Measurements from ENCODE around the gene TEX13A. TPM values are rescaled to one million over a fixed set of nuclear protein-coding genes. Genes with fewer than 3 reads are reported as not detected.
"Not testable (repeated sequence)": the region's sequence is repeated elsewhere in the genome, so short reads cannot be mapped to it uniquely, and the experiment has no call there.

Gene TEX13A, protein sequence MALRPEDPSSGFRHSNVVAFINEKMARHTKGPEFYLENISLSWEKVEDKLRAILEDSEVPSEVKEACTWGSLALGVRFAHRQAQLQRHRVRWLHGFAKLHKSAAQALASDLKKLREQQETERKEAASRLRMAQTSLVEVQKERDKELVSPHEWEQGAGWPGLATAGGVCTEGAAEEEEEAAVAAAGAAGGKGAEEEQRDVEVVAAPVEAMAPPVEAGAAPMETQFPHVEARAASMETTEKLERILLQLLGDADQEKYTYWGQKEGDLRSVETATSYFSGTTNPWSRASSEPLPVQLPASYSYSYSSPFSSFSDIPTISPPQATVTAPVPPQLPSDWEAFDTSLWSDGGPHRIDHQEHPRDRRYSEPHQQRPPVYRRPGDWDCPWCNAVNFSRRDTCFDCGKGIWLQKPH
- not detected for polyA plus RNA-seq (ENCODE audit: insufficient read length)

DNA sequence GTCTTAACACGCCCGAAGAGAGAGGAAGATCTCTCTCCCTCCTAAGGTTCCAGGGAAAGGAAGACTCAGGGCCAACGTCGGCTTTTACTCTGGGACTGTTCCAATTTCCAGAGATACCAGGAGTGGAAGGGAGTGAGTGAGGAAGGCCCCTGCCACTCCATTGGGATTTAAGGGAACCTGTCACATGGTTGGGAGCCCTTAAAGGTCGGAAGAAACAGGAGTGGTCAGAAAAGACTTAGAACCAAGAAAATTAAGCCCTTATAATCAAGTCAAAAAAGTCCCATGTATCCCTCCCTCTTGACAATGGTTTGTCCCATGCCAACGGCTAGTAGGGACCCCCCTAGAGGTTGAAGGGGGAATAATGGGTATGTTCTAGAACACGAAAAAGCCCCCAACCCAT is at the start of gene TEX13A:
TEX13A (minus strand) TSS at position 59 of the 400 bp plus-strand sequence. CDS start 297 bp downstream, outside the sequence.
- no peak for DNase-seq (ENCODE audit: low read depth)

DNA sequence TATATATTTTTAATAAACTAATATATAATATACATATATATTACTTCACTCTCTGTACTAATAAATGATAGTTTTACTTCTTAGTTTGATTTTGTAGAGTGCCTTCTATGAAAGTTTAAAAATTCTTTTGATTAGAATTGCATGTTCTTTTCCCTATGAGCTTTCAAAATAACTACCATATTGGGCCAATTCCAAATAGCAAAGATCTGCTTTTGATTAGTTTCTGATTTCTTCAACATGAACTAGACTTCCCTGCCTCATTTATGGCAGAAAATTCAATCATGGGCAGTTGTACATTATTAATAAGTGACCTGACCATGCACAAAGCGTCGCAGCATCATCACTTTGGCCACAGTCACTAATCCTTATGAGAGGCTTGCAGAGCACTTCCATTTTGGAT is 48.9 kb upstream of the TEX13A start:
- DNase-seq (ENCODE audit: low read depth), result no peak

DNA sequence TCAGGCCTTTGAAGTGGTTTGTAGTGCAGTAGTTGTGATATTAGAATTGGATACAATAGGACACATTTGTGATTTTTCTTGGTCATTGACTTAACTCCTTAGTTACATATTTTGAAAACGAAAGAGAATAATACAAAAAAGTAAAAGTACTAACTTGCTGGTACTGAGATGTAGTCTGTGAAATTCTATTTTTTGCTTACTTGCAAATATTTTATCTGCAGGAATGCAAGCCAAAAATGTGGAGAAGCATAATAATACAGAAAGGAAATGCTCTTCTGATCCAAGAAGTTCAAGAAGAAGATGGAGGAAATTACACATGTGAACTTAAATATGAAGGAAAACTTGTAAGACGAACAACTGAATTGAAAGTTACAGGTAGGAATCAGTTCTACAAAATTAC is 46.7 kb upstream of the TEX13A start:
- DNase-seq (ENCODE audit: low read depth), result no peak

DNA sequence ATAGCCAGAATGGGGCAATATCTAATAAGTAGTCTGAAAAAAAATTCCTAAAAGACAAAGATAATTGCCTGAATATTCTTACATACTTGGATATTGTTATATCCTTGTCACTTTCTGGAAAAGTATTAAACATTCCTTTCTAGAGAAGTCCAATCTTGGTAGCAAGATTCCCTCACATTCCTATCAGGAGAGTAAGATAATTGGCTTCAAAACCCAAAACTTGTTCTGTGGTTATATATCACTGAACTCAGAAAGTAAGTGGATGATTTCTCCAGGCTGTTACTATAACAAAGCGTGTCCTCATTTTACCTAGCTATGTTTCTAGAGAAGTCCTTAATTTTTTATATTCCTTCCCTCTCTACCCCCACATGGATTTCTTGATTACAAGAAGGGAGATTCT is 46.0 kb upstream of the TEX13A start:
- no peak for DNase-seq (ENCODE audit: low read depth)

DNA sequence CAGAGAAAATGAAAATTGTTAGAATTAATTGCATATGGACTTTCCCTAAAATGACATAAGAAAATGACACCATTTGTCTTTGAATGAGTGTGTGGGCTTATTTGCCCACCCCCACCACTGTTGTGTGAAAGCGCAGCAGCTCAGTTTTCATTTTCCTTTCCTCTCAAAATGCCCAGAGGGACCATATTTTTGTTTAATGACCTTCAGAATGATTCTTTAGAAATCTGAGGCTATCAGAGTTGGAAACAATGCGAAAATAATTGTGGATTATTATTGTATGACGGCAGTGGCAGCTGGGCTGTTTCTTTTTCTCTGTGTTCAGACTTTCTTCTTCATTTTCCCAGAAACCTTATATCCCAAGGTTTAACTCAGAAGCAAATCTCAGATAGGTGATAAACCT is 44.6 kb upstream of the TEX13A start:
- DNase-seq (ENCODE audit: low read depth), result peak; percentile 35

DNA sequence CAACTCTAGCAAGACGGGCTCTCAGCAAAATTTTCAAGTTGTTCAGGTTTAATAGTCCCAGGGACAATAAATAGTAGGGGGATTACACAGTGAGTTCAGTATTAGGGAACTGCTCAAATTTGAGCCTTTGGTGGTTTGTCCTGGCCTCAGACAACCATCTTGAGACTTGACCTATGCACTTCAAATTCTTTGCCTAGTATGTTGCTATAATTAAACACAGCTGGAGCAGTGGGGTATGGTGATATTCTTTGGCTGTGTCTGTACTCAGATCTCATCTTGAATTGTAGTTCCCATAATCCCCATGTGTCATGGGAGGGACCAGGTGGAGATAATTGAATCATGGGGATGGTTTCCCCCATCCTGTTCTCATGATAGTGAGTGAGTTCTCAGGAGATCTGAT is 43.3 kb upstream of the TEX13A start:
- DNase-seq (ENCODE audit: low read depth), result no peak

DNA sequence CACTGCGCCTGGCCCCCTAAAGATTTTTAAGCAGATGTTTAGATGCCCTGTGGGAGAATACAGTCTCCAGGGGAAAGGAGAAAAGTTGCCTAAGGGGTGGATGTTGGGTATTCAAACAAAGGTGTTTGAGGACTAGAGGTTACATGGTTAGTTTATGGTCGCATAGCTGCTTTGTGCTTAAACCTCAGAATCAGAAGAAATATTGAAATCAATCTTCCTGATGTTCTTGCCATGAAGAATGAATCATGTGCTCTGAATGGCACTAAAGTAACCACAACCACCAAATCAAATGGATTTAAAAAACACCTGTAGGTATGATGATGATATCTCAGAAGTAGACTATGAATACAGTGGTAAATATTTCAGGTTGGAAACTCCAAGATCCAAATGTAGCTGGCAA is 42.7 kb upstream of the TEX13A start:
- DNase-seq (ENCODE audit: low read depth), result no peak

DNA sequence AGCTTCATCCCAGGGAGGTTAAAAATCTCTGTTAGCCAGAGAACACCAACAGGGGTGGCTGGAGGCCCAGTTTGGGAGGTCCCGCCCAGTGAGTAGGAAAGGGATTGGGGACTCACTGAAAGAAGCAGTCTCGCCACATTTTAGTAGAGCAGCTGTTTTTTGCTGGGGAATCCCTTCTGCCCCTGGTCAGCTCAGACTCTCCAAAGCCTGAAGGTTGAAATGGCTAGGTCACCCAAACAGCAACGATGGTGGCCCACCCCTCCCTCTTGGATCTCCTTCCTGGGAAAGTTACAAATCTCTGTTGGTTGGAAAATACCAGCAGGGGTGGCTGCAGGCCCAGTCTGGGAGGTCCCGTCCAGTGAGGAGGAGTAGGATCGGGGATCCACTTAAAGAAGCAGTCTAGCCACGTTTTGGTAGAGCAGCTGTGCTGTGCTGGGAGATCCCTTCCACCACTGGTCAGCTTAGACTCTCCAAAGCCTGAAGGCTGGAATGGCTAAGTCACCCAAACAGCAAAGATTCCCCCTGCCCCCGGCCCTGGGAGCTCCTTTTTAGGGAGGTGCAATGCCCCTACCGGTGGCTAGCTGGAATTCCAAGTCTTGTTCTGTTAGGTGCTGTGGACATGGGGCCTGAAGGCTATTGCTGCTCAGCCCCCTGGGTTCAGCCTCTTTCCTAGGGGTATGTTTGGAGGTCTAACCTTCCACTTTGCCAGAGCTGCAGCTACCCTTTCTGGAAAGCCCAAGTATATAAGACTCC is 40.0 kb upstream of the TEX13A start:
- no peak for DNase-seq (ENCODE audit: low read depth)

DNA sequence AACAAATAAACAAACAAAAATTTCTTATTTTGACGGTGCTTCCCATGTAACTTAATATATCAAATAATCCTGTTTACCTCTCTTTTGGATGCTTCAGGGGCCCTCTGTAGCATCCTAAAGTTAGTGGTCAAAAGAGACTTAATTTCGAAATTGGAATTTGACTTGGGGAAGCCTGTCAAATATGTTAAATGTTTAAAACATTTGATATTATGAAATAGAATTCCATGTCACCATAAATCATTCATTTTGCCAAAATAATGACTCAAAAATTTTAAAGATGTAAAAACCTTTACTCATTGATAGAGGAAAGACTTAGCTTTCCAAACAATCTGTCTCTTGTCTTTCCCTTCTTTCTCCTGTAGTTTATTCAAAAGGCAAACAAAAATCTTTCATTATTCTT is 20.6 kb upstream of the TEX13A start:
- no peak for DNase-seq (ENCODE audit: low read depth)

DNA sequence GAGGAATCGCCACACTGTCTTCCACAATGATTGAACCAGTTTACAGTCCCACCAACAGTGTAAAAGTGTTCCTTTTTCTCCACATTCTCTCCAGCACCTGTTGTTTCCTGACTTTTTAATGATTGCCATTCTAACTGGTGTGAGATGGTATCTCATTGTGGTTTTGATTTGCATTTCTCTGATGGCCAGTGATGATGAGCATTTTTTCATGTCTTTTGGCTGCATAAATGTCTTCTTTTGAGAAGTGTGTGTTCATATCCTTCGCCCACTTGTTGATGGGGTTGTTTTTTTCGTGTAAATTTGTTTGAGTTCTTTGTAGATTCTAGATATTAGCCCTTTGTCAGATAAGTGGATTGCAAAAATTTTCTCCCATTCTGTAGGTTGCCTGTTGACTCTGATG is 16.9 kb upstream of the TEX13A start:
- DNase-seq (ENCODE audit: low read depth), result not testable (repeated sequence)

DNA sequence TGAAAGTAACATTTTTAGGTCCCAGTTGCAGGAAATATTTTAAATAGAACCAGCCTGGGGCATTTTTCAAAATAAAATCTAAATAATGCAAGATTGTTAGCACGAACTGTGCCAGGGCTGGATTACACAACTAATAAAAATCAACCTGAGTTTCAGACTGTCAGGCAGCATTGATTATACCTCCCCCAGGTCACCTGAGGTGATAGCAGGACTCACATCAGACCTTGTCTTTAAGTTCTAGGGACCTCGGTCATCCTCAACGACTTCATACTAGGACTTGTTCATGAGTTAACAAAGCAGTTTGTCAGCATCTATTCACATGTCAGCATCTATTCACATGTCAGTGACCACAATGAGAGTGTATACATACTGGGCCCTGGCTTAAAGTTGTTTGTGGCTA is 8.7 kb upstream of the TEX13A start:
- DNase-seq (ENCODE audit: low read depth), result no peak

DNA sequence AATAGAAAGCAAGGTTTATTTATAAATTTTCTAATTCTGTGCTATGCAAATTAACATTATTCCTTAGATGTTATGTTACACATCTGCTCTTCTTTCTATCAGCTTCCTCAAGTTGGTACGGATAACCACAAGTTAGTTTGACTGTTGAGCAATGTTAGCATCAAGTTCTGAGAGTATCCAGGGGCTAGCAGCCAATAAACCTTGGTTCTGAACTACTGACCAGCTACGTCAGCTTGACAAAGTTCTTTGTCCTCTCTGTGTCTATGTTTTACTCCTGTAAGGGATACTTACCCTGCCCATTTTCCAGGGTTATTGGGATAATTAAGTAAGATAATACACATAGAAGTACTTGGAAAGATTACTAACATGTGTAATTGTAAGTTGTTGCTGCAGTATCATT is 8.1 kb upstream of the TEX13A start:
- no peak for DNase-seq (ENCODE audit: low read depth)

DNA sequence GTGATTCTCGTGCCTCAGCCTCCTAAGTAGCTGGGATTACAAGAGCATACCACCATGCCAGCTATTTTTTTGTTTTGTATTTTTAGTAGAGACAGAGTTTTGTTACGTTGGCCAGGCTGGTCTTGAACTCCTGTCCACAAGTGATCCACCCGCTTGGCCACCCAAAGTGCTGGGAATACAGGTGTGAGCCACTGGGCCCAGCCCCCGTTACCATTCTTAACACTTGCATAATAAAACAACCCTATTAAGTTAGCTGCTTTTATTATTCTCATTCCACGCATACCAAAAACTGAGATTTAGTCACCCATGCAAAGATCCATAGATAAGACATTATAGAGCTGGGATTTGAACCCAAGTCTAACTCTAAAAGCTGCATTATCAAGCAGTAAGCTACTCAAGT is 6.0 kb upstream of the TEX13A start:
- DNase-seq (ENCODE audit: low read depth), result no peak

DNA sequence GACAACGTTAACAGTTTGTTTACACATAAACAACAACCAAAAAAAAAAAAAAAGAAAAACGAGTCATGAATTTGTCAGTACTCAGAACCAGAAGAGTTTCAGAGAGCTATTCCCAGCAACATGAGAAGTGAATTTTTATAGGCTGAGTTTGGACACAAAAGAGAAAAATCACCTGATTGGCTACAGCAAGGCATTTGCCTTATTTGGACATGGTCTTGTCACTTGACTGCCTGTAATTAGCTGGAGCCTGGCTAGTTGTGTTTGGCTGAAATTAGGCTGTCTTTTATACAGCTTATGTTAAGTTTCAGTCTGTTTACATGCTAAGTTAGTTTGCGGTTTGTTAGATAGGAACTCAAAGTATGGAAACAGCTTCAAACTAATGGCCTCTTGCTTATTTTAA is 880 bp upstream of the TEX13A start:
- DNase-seq (ENCODE audit: low read depth), result no peak

DNA sequence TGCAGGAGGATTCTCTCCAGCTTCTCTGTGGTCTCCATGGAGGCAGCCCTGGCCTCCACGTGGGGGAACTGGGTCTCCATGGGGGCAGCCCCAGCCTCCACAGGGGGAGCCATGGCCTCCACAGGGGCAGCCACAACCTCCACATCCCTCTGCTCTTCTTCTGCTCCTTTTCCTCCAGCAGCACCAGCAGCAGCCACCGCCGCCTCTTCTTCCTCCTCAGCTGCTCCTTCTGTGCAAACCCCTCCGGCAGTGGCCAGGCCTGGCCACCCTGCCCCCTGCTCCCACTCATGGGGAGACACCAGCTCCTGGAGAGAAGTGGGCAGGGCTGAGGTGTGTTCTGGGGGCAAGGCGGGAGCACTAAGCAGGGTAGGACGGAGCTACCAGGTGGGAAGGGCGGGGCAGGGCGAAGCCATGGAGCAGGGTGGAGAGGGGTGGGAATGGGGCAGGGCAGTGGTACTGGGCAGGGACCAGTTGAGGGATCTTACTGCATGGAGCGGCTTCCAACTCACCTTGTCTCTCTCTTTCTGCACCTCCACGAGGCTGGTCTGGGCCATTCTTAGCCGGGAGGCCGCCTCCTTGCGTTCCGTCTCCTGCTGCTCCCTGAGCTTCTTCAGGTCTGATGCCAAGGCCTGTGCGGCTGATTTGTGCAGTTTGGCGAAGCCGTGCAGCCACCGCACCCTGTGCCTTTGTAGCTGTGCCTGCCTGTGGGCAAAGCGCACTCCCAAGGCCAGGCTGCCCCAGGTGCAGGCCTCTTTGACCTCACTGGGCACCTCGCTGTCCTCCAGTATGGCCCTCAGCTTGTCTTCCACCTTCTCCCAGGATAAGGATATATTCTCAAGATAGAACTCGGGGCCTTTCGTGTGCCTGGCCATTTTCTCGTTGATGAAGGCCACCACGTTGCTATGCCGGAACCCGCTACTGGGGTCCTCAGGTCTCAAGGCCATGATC is 766 bp downstream of the TEX13A start:
- no peak for DNase-seq (ENCODE audit: low read depth)

DNA sequence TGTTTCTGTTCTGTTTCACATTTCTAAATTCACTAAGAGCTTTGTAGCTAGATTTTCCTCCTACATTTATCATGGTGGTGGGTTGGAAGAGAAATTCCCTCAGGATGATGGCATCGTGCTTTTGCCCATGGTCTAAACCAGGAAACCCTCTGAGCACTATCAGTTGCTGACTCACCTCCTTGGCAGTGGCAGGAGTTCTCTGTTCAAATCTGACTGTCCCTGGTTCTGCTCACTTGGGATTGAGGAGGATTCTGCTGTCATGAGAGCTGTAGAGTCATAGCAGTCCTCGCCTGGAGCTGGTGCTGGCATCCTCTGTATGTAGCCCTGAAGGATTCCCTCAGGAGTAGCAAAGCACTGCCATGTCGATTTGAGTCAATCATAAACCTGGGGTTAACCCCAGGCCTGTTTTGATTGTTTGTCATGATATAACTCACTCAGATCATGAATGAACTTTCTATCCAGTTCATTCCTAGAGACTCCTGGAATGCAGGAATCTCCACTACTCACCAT is 9.4 kb downstream of the TEX13A start:
- DNase-seq (ENCODE audit: low read depth), result no peak

DNA sequence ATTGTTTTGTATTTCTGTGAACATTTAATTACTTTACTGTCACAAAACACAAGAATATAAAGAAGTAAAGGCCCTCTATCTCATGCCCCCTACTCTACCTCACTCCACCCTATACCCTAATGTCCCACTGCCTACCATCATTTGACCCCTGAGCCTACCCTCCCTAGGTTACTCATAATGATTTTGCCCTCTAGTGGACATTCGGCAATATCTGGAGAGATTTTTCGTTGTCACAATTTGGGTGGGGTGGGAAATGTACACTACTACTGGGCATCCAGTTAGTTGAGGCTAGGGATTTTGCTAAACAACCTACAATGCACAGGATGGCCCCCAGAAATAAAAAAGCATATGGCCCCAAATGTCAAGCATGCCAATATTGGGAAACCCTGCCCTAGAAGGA is 10.2 kb downstream of the TEX13A start:
- DNase-seq (ENCODE audit: low read depth), result no peak

DNA sequence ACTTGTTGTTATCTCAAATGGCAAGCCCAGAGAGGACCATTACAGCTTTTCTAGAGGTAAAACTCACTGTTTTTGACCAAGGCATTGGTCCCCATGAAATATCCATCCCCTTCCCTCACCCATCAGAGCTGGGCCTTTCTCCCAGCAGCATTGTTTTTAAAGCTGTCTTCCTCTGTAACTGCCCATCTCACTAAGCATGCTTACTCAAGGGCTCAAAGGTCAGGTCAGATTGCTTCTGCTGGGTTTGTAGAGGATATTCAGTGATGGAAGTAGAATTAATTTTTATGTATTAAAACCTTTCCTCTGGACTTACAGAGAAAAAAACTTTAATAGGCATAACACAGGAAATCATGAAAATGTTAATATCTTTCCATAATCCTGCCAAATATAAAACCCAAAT is 11.1 kb downstream of the TEX13A start:
- DNase-seq (ENCODE audit: low read depth), result no peak

DNA sequence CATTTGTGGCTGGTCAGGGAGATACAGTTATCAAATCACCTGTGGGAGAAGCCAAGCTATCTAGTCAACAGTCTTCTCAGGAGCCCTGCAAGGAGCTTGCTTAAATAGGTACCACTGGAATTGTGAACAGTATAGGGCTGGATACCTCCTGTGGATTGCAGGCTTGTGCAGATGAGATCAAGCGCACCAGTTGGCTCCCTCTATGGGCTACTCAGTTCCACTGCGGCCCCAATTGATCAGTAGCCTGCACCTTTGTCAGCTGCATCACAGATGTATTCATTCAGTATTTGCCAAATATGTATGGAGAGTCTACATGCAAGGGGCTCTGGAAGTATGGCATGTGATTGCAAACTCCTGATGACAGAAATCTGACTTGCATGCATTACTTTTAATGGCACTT is 28.6 kb downstream of the TEX13A start:
- no peak for DNase-seq (ENCODE audit: low read depth)

DNA sequence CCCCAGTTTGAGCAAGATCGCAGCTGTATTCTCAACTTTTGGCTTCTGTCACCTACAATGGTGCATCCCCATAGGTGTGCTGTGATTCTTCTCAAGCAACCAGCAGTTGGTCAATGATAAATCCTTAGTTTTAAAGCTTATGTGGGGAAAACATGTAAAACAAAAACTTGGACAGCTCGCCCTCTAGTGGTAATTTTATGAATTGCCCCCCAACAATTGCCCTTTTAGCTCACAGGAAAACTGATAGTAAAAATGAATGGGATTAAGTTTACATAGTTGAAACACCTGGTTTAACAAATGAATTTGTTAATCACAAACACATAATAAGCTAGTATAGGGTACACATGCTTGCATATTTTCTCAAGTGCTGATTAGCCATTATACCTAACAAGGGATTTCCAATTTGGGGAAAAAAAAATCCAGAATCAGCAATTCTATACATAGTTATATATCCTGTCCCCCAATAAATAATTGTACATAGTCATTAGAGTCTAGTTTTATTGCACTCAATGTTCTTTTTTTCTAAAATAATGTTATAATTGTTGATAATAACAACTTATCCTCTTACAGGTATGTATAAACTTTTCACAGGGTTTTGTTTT is 30.1 kb downstream of the TEX13A start:
- DNase-seq (ENCODE audit: low read depth), result peak; percentile 5

DNA sequence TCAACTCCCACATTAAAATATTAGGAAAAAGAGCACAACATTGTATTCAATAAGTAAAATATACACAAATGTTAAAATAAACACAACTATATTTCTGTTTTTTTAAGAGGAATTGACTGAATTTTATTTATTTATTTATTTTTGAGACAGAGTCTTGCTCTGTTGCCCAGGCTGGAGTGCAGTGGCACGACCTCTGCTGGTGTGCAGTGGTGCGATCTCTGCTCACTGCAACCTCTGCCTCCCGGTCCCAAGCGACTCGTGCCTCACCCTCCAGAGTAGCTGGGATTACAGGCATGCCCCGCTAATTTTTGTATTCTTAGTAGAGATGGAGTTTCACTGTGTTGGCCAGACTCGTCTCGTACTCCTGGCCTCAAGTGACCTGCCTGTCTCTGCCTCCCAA is 31.4 kb downstream of the TEX13A start:
- no peak for DNase-seq (ENCODE audit: low read depth)
